GM12874 (cell line): ENCODE results near the gene ANK2.

Experiments
- TF ChIP-seq, protein P1 (sequence below): IDR thresholded peaks from 2 replicates; pipeline ENCODE4 v1.5.1; 2011; ENCODE audit warnings: low read depth, mild to moderate bottlenecking, control low read depth, low read length, moderate library complexity; ENCODE audit not compliant: insufficient read depth

Gene ANK2

GRCh38 chr4:113181289-113182007 lies 132.0 kb downstream of the ANK2 start:
- TF ChIP-seq, protein P1, sequence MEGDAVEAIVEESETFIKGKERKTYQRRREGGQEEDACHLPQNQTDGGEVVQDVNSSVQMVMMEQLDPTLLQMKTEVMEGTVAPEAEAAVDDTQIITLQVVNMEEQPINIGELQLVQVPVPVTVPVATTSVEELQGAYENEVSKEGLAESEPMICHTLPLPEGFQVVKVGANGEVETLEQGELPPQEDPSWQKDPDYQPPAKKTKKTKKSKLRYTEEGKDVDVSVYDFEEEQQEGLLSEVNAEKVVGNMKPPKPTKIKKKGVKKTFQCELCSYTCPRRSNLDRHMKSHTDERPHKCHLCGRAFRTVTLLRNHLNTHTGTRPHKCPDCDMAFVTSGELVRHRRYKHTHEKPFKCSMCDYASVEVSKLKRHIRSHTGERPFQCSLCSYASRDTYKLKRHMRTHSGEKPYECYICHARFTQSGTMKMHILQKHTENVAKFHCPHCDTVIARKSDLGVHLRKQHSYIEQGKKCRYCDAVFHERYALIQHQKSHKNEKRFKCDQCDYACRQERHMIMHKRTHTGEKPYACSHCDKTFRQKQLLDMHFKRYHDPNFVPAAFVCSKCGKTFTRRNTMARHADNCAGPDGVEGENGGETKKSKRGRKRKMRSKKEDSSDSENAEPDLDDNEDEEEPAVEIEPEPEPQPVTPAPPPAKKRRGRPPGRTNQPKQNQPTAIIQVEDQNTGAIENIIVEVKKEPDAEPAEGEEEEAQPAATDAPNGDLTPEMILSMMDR = no peak

- TF ChIP-seq, protein P1 = no peak
These were observed 133.7 kb downstream of the ANK2 start for GRCh38 chr4:113183032-113183605.

DNA sequence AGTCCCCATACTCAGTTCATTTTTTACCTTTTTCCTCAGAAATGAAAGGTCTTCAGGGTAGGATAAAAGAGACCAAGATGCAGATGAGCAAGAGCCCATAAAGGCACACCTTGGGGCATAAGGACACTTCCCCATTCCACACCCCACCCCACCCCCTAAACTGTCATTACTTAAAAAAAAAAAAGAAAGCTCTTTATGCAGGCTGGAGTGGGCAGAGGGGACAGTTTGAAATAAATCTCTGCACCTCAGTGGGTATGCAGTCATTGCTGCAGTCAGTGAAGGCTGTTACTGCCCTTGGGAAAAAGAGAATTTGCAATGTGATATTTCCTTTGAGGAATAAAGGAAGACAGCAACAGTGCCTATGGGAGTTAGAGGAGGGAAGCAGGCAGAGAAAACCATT lies 137.5 kb downstream of the ANK2 start:
- TF ChIP-seq, protein P1 = no peak

- TF ChIP-seq, protein P1 = no peak
These were observed 137.9 kb downstream of the ANK2 start for GRCh38 chr4:113187358-113187757.

GRCh38 chr4:113189546-113189945 lies 140.1 kb downstream of the ANK2 start:
- TF ChIP-seq, protein P1 = no peak

GRCh38 chr4:113209153-113209552 lies 159.7 kb downstream of the ANK2 start:
- TF ChIP-seq, protein P1 = no peak

- TF ChIP-seq, protein P1 = no peak
These were observed 160.3 kb downstream of the ANK2 start for GRCh38 chr4:113209652-113210320.
